ENCODE results near the gene CACNA1H.

CACNA1H gene

GRCh38 chr16:1123525-1124230 lies 29.2 kb upstream of the CACNA1H start:
- no peak for DNase-seq

DNA sequence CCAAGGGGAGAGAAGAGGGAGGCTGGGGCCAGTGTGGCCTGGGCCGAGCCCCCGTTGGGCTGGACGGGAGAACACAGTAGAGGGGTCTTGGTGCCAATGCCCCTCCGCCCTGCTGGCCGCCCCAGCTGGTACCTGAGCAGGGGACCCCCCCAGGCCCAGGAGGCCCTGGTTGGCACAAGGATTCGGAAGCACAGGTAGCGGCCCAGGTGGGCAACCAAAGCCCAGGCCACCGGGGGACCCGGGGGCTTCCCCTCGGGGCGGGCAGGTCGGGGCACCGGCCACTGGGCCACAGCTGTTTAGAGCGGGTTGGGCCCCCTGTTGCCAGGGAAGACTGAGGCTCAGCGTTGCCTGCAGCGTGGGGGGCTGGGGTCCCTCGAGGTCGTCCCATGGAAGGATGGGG lies 28.6 kb upstream of the CACNA1H start:
- no peak for DNase-seq

GRCh38 chr16:1124795-1125194 lies 28.1 kb upstream of the CACNA1H start:
- DNase-seq: no peak

DNA sequence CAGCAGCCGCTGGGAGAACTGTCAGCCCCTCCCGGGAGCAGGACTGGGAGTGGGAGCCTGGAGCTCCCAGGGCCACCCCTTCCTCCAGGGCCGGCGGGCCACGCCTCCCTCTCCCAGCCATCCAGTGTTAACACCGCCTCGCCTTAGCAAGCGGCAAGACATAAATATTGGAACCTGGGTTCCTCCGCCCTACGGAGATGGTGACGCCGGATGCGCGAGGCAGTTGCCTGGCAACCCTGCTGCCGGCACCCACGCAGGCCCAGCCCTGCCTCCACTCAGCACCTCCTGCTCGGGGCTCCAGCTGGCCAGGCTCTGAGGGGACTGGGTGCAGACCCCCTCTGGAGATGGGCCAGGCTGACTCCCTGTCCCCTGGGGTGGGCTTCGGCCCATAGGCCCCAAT lies 27.4 kb upstream of the CACNA1H start:
- no peak for DNase-seq

DNA sequence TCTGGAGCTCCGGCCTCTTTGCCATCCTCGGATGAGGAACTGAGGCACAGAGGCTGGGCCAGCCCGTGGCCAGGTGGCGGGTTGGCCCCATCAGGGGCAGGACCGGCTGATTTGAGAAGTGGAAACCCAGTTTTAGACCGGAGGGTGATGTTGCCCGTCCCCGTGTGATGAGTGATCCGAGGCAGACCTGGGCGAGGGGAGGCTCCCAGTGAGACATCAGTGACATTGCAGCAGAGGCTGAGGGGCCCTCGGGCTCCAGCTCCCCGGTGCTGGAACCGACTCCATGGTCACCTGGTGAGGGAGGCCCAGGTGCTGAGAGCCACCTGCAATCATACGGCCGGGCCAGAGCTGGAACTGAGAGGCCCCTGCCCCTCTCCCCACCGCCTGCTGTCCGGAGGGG lies 26.9 kb upstream of the CACNA1H start:
- no peak for DNase-seq

GRCh38 chr16:1126586-1126985 lies 26.3 kb upstream of the CACNA1H start:
- DNase-seq: no peak

DNA sequence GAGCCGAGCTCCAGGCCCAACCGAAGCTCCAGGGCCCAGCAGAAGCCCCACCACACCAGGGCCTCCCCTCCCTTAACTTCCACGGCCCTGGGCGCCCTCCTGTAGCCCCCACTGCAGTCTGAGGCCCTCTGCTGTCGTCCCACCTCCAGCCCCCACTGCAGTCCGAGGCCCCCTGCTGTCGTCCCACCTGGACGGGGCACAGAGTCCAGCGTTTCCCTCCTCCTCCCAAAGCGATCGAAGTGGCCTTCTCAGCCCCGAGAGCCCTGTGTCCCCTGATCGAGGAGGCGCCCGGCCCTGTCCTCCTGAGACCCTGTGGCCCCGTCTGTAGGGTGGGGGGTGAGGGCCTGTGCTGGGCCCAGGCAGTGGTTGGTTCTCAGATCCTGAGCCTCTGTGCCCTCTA lies 25.8 kb upstream of the CACNA1H start:
- no peak for DNase-seq

DNA sequence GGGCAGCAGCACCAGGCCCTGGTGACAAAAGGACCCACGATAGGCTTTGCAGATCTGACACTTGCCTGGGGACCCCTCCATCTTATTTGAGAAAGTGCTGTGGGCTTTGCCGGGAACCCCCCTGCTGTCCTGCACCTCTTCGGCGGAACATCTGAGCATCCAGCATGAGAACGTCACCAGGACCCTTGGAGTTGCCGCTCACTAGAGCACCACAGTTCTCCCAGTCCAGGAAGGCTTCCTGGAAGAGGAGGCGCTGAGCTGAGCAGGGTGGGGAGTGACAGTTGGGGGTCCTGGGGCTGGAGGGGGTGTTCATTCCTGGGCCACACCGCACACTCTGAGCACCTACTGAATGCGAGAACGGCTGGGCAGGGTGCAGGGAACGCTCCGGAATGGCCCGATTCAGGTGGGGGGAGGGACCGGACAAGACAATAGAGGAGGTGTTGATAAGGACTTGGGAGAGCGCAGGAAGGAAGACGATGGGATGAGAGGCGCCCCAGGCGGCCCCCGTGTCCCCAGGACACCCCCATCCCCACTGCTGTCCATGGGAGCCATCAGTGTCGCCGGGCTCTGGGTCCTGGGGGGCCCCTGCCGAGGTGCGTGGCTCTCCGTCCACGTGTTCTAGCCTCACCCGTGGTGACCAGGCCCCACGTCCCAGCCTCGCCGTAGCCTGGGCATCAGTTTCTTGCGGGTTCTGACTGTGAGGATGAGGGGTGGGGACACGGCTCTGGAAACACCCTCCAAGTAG lies 24.8 kb upstream of the CACNA1H start:
- DNase-seq: no peak

GRCh38 chr16:1129106-1129960 lies 23.6 kb upstream of the CACNA1H start:
- DNase-seq: no peak

DNA sequence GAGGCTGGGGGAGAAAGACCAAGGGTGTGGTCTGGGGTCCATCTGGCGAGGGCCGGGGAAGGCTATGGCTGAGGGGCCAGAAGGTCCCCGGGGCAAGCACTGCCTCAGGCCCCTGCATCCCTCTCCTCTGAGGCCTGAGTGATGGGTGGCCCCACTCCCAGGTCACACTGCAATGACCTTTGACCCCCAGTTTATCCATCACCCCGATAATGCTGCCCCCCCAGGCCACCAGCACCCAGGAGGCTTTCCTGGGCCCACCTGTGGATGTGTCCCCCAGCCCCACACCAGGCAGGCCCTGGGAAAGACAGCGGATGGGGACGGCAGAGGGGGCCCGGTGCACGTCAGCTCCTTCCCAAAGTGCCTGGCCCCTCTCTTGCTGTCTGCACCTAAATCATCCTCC lies 22.5 kb upstream of the CACNA1H start:
- no peak for DNase-seq

DNA sequence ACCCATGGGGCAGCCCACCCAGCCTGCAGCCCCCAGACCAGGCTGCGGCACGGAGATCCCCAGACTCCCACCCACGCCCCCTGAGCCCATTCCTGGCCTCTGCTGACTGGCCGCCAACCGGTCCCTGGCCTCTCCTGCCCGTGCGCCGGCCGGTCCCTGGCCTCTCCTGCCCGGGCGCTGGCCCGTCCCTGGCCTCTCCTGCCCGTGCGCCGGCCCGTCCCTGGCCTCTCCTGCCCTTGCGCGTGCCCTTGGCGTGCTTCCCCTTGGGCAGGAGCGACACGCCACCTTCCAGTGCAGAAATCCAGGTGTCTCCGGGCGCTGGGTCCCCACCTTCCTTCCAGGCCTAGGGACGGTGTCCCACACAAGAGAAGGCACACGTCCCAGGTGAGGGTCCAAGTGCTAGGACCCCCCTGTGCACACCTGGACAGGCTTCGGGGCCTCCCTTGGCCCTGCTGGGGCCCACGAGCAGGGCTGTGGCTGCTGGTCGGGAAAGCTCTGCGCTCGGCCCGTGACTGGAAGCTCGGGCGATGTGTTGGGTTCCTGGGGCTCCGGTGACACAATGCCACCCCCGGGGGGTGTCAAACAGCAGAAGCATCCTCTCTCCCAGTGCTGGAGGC lies 21.4 kb upstream of the CACNA1H start:
- no peak for DNase-seq

DNA sequence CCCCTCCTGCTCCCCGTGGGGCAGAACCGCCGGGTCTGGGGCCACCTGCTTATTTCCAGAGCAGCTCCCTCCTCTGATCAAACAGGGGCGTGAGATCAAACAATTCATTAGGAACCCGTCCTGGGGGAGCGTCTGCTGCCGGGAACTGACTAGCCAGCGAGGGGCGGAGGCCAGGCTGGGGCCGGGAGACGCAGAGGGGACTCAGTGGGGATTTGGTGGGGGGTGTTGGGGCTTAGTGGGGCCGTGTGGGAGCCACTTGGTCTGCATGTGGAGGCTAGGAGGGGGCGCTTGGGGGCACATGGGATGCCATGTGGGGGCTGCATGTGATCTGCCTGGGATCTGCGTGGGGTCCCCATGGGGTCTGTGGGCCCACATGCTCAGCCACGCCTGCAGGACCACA lies 20.5 kb upstream of the CACNA1H start:
- DNase-seq: no peak

DNA sequence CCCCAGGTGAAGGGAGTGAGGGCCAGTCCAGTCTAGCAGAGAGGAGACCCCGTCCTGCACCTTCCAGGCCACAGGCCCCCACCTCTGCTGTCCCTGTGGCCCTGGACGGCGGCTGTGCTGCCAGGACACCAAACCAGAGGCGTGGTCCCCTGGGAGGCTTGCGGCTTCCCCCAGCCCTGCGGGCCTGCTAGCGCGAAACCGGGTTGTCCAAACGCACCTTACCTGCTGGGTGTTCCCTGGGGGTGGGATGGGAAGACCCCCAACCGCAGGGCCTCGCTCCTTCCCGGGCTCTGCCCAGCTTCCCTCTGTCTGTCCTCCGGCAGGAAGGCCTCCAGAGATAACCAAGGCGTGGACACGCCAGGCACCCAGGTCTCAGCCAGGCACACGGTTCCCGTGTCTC lies 19.6 kb upstream of the CACNA1H start:
- DNase-seq: no peak

- no peak for DNase-seq
Measured at GRCh38 chr16:1133810-1134520, 18.9 kb upstream of the CACNA1H start.

GRCh38 chr16:1134776-1135458 lies 18.0 kb upstream of the CACNA1H start:
- no peak for DNase-seq

DNA sequence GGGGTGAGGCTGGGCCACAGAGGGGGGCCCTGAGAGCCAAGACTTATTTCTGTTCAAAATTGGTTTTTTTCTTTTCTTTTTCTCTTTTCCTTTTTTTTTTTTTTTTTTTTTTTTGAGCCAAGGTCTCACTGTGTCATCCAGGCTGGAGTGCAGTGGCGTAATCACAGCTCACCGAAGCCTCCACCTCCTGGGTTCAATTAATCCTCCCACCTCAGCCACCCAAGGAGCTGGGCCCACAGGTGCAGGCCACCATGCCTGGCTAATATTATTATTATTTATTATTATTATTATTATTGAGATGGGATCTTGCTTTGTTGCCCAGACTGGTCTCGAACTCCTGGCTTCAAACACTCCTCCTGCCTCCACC lies 17.5 kb upstream of the CACNA1H start:
- no peak for DNase-seq

DNA sequence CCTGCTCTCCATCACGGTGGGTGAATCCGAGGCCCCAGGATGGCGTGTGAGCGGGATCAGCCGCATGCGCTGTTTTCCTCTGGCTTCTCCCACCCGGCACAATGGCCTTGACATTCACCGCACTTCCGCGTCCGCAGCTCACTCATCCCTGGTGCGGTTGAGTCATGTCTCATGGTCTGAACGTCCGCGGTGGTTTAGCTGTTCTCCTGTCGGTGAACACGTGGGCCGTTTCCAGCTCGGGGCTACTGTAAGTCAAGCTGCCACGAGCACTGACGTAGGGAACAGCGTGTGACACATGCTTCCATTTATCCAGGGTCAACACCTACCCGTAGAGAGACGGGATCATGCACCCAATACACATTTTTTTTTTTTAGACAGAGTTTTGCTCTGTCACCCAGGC lies 15.3 kb upstream of the CACNA1H start:
- DNase-seq: no peak

DNA sequence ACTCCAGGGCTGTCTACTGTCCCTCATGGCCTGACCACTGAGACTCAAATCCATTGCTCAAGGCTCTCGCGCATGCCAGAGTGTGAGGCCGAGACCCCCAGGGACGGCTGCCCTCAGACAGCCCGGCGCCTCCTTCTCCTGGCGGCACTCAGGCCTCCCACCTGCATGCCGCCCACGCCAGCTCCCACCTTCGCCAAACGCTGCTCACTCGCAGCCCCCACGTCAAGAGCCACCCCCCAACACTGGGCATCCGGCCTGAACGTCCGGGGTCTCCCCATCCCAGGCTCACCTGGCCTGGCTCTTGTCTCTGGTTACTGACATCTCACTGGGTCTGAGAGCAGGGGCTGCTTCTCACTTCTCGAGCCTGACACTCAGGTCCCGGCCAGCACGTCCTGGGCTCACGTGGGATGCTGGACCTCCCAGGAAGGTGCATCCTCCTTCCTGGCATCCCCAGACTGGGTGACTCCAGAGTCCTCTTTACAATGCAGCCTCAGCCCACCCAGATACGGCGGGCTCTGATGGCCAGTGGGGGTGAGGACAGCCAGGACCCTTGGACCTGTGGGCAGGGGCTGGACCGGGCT lies 12.2 kb upstream of the CACNA1H start:
- DNase-seq: no peak

GRCh38 chr16:1141191-1141590 lies 11.7 kb upstream of the CACNA1H start:
- no peak for DNase-seq

DNA sequence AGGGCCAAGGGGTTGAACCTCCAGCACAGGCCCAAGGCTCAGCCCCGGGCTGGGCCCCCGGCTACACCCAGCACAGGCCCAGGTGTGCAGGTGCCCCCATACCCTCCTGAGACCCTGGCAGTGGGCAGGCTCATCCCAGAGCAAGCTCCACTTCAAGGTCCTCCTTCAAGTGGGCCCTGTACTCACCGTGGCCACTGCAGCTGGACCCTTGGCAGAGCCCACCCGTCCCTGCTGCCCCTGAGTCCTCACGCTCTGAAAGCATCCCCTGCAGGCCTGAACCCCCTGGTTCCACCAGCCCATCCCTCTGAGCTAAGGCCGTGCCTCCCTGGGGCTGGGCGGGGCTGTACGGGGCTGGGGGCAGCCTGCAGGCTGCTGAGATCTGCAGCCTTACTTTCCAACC lies 11.2 kb upstream of the CACNA1H start:
- no peak for DNase-seq

- no peak for DNase-seq
Measured at GRCh38 chr16:1142911-1143310, 10.0 kb upstream of the CACNA1H start.
